Measurements from ENCODE around the gene EXOC1. TPM values are rescaled to one million over a fixed set of nuclear protein-coding genes. Genes with fewer than 3 reads are reported as not detected.

Gene EXOC1
- total RNA-seq, 4 donors from 2014 or later = 14.8 to 22.3 (median 20.3) TPM

- DNase-seq (peak in 1 of 2 donors; percentile 18), ATAC-seq (peak; percentile 86 to 90)
- no peaks in the 10 kb centered on the region for H3K27me3 ChIP-seq
- in situ Hi-C loops (cut with MboI; ENCODE audit: low sequenced_read_pairs in 4 of 4) = loop anchor here in 3 of 4 donors (10.0 to 25.0 kb wide), 4 partner anchors 322 to 530 kb away; partner anchors contain the start of genes SRD5A3 (in 2 of the 3) and CLOCK (in 1 of the 3)
- H3K27ac ChIP-seq = peak overlapping the region in 2 of 4 donors; percentile 69
- no peak for TF ChIP-seq POLR2A (IDR thresholded peaks at IDR 0.05)
- TF ChIP-seq CTCF (IDR thresholded peaks at IDR 0.05 in 4 of 5, conservative IDR thresholded peaks at IDR 0.05 in 1 of 5) = peak; percentile 59 to 85 (median 69)
- H3K4me3 ChIP-seq = no peak overlapping the region
- peaks cover 6 to 11% of the 10 kb centered on the region in 2 donors for H3K4me1 ChIP-seq
- intact Hi-C loops (cut with DNase I; ENCODE audit: low total_unique reads) = loop anchor here (1.0 to 5.0 kb wide), 3 partner anchors 320 to 521 kb away; partner anchors contain the start of genes CLOCK, SRD5A3 and TMEM165
- peaks cover 0 to 38% of the 10 kb centered on the region in 2 donors for H3K36me3 ChIP-seq
- no peaks in the 10 kb centered on the region for H3K9me3 ChIP-seq
Measured at GRCh38 chr4:55866973-55867574, 13.6 kb downstream of the EXOC1 start.

GRCh38 chr4:55868581-55869090 is 15.2 kb downstream of the EXOC1 start:
- Histone ChIP-seq H3K4me1 (peaks cover 6 to 11% of the 10 kb centered on the region in 2 donors), H3K36me3 (peaks cover 0 to 52% of the 10 kb centered on the region in 2 donors), H3K4me3 (no peak overlapping the region), H3K9me3 (no peaks in the 10 kb centered on the region), H3K27me3 (no peaks in the 10 kb centered on the region), H3K27ac (no peak overlapping the region)
- in situ Hi-C loops (cut with MboI; ENCODE audit: low sequenced_read_pairs in 4 of 4) = loop anchor here in 3 of 4 donors (10.0 to 25.0 kb wide), 4 partner anchors 324 to 531 kb away; partner anchors contain the start of genes SRD5A3 (in 2 of the 3) and CLOCK (in 1 of the 3)
- intact Hi-C loops (cut with DNase I; ENCODE audit: low total_unique reads) = loop anchor here (5.0 kb wide), 1 partner anchor 471 kb away; the partner anchor contains the start of gene TMEM165
- TF ChIP-seq CTCF (IDR thresholded peaks at IDR 0.05 in 4 of 5, conservative IDR thresholded peaks at IDR 0.05 in 1 of 5) (no peak), POLR2A (IDR thresholded peaks at IDR 0.05) (no peak)
- no peak for DNase-seq
- no peak for ATAC-seq

GRCh38 chr4:55871299-55871800 is 17.9 kb downstream of the EXOC1 start:
- Histone ChIP-seq H3K4me3 (no peak overlapping the region), H3K4me1 (peaks cover 0 to 9% of the 10 kb centered on the region in 2 donors), H3K36me3 (peaks cover 0 to 56% of the 10 kb centered on the region in 2 donors), H3K27ac (no peak overlapping the region), H3K27me3 (no peaks in the 10 kb centered on the region), H3K9me3 (no peaks in the 10 kb centered on the region)
- ATAC-seq = no peak
- TF ChIP-seq POLR2A (IDR thresholded peaks at IDR 0.05) = no peak
- no peak for TF ChIP-seq CTCF (IDR thresholded peaks at IDR 0.05 in 4 of 5, conservative IDR thresholded peaks at IDR 0.05 in 1 of 5)
- intact Hi-C loops (cut with DNase I; ENCODE audit: low total_unique reads) = no loop called here
- DNase-seq = no peak
- in situ Hi-C loops (cut with MboI; ENCODE audit: low sequenced_read_pairs in 4 of 4) = loop anchor here in 3 of 4 donors (25.0 kb wide), 3 partner anchors 459 to 534 kb away; partner anchors contain the start of gene SRD5A3 (in 2 of the 3)

- Histone ChIP-seq H3K27me3 (no peaks in the 10 kb centered on the region), H3K27ac (no peak overlapping the region), H3K4me1 (peaks cover 0 to 11% of the 10 kb centered on the region in 2 donors), H3K4me3 (no peak overlapping the region), H3K9me3 (no peaks in the 10 kb centered on the region), H3K36me3 (peaks cover 0 to 66% of the 10 kb centered on the region in 2 donors)
- ATAC-seq = no peak
- TF ChIP-seq CTCF (IDR thresholded peaks at IDR 0.05 in 4 of 5, conservative IDR thresholded peaks at IDR 0.05 in 1 of 5) = no peak
- TF ChIP-seq POLR2A (IDR thresholded peaks at IDR 0.05) = no peak
- no peak for DNase-seq
- intact Hi-C loops (cut with DNase I; ENCODE audit: low total_unique reads) (no loop called here), in situ Hi-C loops (cut with MboI; ENCODE audit: low sequenced_read_pairs in 4 of 4) (loop anchor here in 3 of 4 donors (25.0 kb wide), 3 partner anchors 463 to 538 kb away; partner anchors contain the start of gene SRD5A3 (in 2 of the 3))
Measured at GRCh38 chr4:55874831-55875230, 21.4 kb downstream of the EXOC1 start.
